HepG2 (cell line): Measurements from ENCODE around the gene PRKCE. TPM values are rescaled to one million over a fixed set of nuclear protein-coding genes. Genes with fewer than 3 reads are reported as not detected.

Source experiments
- HMG20B ChIP-seq: conservative IDR thresholded peaks from 2 replicates; pipeline ENCODE4 v1.6.1; 2016; ENCODE audit warnings: missing genetic modification reagents, missing compliant biosample characterization
- SIX1 ChIP-seq: sonication (generic); formaldehyde crosslinking; IDR thresholded peaks from 2 replicates; pipeline ENCODE4 v1.4.0; 2020; ENCODE audit warnings: missing genetic modification reagents, borderline replicate concordance
- SYNCRIP ChIP-seq: fragments of 200-400 bp; formaldehyde crosslinking; IDR thresholded peaks from 2 replicates; pipeline ENCODE4 v1.6.1; 2018; ENCODE audit warnings: mild to moderate bottlenecking, low read depth, low read length; ENCODE audit not compliant: insufficient read depth
- TCF7L2 ChIP-seq: IDR thresholded peaks from 2 replicates; pipeline ENCODE4 v1.6.1; 2011; ENCODE audit warnings: mild to moderate bottlenecking, low read depth, low read length, moderate library complexity
- ZMYM3 ChIP-seq: sonication (generic); formaldehyde crosslinking; IDR thresholded peaks from 2 replicates; pipeline ENCODE4 v1.5.1; 2020; ENCODE audit warnings: mild to moderate bottlenecking, missing genetic modification reagents
- ZNF331 ChIP-seq: sonication (generic); formaldehyde crosslinking; IDR thresholded peaks from 2 replicates; pipeline ENCODE4 v1.4.0; 2020; ENCODE audit warnings: missing genetic modification reagents
- ZNF496 ChIP-seq: sonication (generic); formaldehyde crosslinking; IDR thresholded peaks from 2 replicates; pipeline ENCODE4 v1.8.1; 2023; ENCODE audit warnings: mild to moderate bottlenecking, moderate library complexity, missing genetic modification reagents; ENCODE audit not compliant: insufficient replicate concordance
- ZNF562 ChIP-seq: sonication (generic); formaldehyde crosslinking; IDR thresholded peaks from 2 replicates; pipeline ENCODE4 v1.8.0; 2022; ENCODE audit warnings: missing genetic modification reagents, borderline replicate concordance
- ZNF704 ChIP-seq: sonication (generic); formaldehyde crosslinking; IDR thresholded peaks from 2 replicates; pipeline ENCODE4 v1.8.1; 2023; ENCODE audit warnings: mild to moderate bottlenecking, inconsistent platforms, moderate library complexity, missing genetic modification reagents, borderline replicate concordance
- polyA plus RNA-seq, 8 experiments: library from polyadenylated mRNA; depleted of rRNA in 3 of 8; stranded (reverse) in 7 of 8; unstranded in 1 of 8; fragments of >200 nt; fragmentation: Illumina TruSeq in 4 of 8; extraction: Trizol in 4 of 8; gene quantifications; 2 replicates each; pipeline versions ENCODE4 v1.2.1 to v1.2.3, GENCODE V29; 2011 to 2016; ENCODE audit warnings: low read depth in 4 of 8, missing spikeins in 1 of 8, mixed read lengths in 1 of 8; ENCODE audit not compliant: insufficient read depth in 1 of 8
- total RNA-seq, 5 experiments: library from RNA; depleted of rRNA; stranded (reverse); fragments of >200 nt; fragmentation: Illumina TruSeq; extraction: Trizol; gene quantifications; 2 replicates each; pipeline ENCODE4 v1.2.3, GENCODE V29; 2016; ENCODE audit warnings: low read depth in 1 of 5
- TF ChIP-seq, protein P1 (sequence below): IDR thresholded peaks from 2 replicates; pipeline ENCODE4 v1.6.1; 2018; ENCODE audit warnings: missing genetic modification reagents, mild to moderate bottlenecking, missing compliant biosample characterization
- TF ChIP-seq, protein P2 (sequence below), 2 experiments: fragments of 450-650 bp in 1 of 2; sonication (generic) in 1 of 2; formaldehyde crosslinking in 1 of 2; IDR thresholded peaks; 2 replicates each; pipeline versions ENCODE4 v1.6.1 to v1.8.0; 2016 to 2022; ENCODE audit warnings: antibody characterized with exemption in 1 of 2, mild to moderate bottlenecking in 1 of 2, missing genetic modification reagents in 1 of 2
- TF ChIP-seq, protein P3 (sequence below): IDR thresholded peaks from 2 replicates; pipeline ENCODE4 v1.6.1; 2016; ENCODE audit warnings: low read depth
- TF ChIP-seq, protein P4 (sequence below): sonication (generic); formaldehyde crosslinking; IDR thresholded peaks from 2 replicates; pipeline ENCODE4 v1.4.0; 2020; ENCODE audit warnings: missing genetic modification reagents

The PRKCE gene
- total and polyA plus RNA-seq, 2 of the 13 experiments (the other 11 are each of a cell fraction or from before 2014, with no cell fraction given): 1.0 to 3.9 TPM

GRCh38 chr2:46002507-46002883 is 351.0 kb downstream of the PRKCE start (continued):
- TF ChIP-seq, protein P1, sequence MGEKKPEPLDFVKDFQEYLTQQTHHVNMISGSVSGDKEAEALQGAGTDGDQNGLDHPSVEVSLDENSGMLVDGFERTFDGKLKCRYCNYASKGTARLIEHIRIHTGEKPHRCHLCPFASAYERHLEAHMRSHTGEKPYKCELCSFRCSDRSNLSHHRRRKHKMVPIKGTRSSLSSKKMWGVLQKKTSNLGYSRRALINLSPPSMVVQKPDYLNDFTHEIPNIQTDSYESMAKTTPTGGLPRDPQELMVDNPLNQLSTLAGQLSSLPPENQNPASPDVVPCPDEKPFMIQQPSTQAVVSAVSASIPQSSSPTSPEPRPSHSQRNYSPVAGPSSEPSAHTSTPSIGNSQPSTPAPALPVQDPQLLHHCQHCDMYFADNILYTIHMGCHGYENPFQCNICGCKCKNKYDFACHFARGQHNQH: 0 out of 2 replicates have a peak, but pooled peaks have one; percentile 30
- no peak for TF ChIP-seq ZNF496
- TF ChIP-seq ZNF331 (CRISPR knock-in tag): peak; percentile 80; the same call in 1 of the 2 replicates
- TF ChIP-seq, protein P2, sequence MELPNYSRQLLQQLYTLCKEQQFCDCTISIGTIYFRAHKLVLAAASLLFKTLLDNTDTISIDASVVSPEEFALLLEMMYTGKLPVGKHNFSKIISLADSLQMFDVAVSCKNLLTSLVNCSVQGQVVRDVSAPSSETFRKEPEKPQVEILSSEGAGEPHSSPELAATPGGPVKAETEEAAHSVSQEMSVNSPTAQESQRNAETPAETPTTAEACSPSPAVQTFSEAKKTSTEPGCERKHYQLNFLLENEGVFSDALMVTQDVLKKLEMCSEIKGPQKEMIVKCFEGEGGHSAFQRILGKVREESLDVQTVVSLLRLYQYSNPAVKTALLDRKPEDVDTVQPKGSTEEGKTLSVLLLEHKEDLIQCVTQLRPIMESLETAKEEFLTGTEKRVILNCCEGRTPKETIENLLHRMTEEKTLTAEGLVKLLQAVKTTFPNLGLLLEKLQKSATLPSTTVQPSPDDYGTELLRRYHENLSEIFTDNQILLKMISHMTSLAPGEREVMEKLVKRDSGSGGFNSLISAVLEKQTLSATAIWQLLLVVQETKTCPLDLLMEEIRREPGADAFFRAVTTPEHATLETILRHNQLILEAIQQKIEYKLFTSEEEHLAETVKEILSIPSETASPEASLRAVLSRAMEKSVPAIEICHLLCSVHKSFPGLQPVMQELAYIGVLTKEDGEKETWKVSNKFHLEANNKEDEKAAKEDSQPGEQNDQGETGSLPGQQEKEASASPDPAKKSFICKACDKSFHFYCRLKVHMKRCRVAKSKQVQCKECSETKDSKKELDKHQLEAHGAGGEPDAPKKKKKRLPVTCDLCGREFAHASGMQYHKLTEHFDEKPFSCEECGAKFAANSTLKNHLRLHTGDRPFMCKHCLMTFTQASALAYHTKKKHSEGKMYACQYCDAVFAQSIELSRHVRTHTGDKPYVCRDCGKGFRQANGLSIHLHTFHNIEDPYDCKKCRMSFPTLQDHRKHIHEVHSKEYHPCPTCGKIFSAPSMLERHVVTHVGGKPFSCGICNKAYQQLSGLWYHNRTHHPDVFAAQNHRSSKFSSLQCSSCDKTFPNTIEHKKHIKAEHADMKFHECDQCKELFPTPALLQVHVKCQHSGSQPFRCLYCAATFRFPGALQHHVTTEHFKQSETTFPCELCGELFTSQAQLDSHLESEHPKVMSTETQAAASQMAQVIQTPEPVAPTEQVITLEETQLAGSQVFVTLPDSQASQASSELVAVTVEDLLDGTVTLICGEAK (IDR thresholded peaks at IDR 0.05): no peak
- TF ChIP-seq, protein P2 (CRISPR knock-in tag; IDR thresholded peaks at IDR 0.05): no peak
- TF ChIP-seq ZNF704 (CRISPR knock-in tag): no peak
- no peak for TF ChIP-seq TCF7L2
- no peak for TF ChIP-seq SYNCRIP
- TF ChIP-seq, protein P3, sequence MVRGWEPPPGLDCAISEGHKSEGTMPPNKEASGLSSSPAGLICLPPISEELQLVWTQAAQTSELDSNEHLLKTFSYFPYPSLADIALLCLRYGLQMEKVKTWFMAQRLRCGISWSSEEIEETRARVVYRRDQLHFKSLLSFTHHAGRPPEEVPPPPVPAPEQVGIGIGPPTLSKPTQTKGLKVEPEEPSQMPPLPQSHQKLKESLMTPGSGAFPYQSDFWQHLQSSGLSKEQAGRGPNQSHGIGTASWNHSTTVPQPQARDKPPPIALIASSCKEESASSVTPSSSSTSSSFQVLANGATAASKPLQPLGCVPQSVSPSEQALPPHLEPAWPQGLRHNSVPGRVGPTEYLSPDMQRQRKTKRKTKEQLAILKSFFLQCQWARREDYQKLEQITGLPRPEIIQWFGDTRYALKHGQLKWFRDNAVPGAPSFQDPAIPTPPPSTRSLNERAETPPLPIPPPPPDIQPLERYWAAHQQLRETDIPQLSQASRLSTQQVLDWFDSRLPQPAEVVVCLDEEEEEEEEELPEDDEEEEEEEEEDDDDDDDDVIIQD (CRISPR knock-in tag): peak; percentile 54; the same call in 1 of the 2 replicates
- TF ChIP-seq ZNF562 (CRISPR knock-in tag): no peak
- TF ChIP-seq SIX1 (CRISPR knock-in tag): no peak
- TF ChIP-seq HMG20B (CRISPR knock-in tag): no peak
- TF ChIP-seq, protein P4, sequence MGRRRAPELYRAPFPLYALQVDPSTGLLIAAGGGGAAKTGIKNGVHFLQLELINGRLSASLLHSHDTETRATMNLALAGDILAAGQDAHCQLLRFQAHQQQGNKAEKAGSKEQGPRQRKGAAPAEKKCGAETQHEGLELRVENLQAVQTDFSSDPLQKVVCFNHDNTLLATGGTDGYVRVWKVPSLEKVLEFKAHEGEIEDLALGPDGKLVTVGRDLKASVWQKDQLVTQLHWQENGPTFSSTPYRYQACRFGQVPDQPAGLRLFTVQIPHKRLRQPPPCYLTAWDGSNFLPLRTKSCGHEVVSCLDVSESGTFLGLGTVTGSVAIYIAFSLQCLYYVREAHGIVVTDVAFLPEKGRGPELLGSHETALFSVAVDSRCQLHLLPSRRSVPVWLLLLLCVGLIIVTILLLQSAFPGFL (CRISPR knock-in tag): no peak
- no peak for TF ChIP-seq ZMYM3 (CRISPR knock-in tag)
